GM12878 (cell line): ENCODE results near the gene NHSL1. TPM values are rescaled to one million over a fixed set of nuclear protein-coding genes. Genes with fewer than 3 reads are reported as not detected.

Experiments used
- ATAC-seq: fragments of 200-7000 bp; cut with Tn5 transposase; 3 replicates; pipeline ENCODE4 v1.9.1; 2020; ENCODE audit warnings: mild to moderate bottlenecking, moderate library complexity
- BruUV-seq: library from RNA; stranded (reverse); fragments of 400-500 nt; replicated peaks from 2 replicates; lab custom pipeline; 2021; lab: Mats Ljungman, UMichigan
- CTCF ChIA-PET: fragments of 300-600 bp; sonication (Branson Sonifier 250); formaldehyde crosslinking; extraction: SDS; loops from one replicate; lab custom pipeline; 2021; ENCODE audit warnings: inconsistent platforms; lab: Yijun Ruan, JAX
- POLR2A ChIA-PET: fragments of 350-600 bp; formaldehyde crosslinking; extraction: SDS; loops from one replicate; lab custom pipeline; 2021; ENCODE audit warnings: inconsistent platforms; lab: Charles Lee
- RAD21 ChIA-PET: fragments of 300-600 bp; sonication (Branson Sonifier 250); formaldehyde crosslinking; loops from one replicate; lab custom pipeline; 2023; ENCODE audit warnings: antibody characterized with exemption; ENCODE audit not compliant: unreplicated experiment; lab: Charles Lee
- SMC1A ChIA-PET: fragments of 300-600 bp; sonication (Branson Sonifier 250); formaldehyde crosslinking; loops from one replicate; lab custom pipeline; 2023; ENCODE audit not compliant: unreplicated experiment, uncharacterized antibody; lab: Charles Lee
- DNase-seq: peaks from one replicate; pipeline ENCODE4 v3.0.0-alpha.2; 2011; ENCODE audit warnings: low read depth, low spot score
- FAIRE-seq: peaks from 3 replicates; lab custom pipeline; 2011; peaks lifted over from hg19 to GRCh38; lab: Jason Lieb, UNC
- H2AFZ ChIP-seq: 2 replicates; pipeline ENCODE4 v1.6.0; 2011; ENCODE audit warnings: low read depth, low read length, control low read depth; ENCODE audit not compliant: control insufficient read depth
- H3K27ac ChIP-seq: 2 replicates; pipeline ENCODE4 v1.5.1; 2011; ENCODE audit warnings: control low read depth; ENCODE audit not compliant: control insufficient read depth, insufficient read depth
- H3K27me3 ChIP-seq, 2 experiments: replicated peaks in 1 of 2; 2 replicates each; pipeline versions ENCODE4 v1.6.0 to v1.6.1; 2011; ENCODE audit warnings: low read length in 1 of 2; ENCODE audit not compliant: control insufficient read depth in 2 of 2, insufficient read depth in 2 of 2
- H3K36me3 ChIP-seq, 2 experiments: 2 replicates each; pipeline ENCODE4 v1.5.1; 2011; ENCODE audit warnings: low read length in 1 of 2; ENCODE audit not compliant: control insufficient read depth in 2 of 2, insufficient read depth in 2 of 2
- H3K4me1 ChIP-seq: 2 replicates; pipeline ENCODE4 v1.6.1; 2011; ENCODE audit warnings: mild to moderate bottlenecking, low read length, moderate library complexity, mixed read lengths; ENCODE audit not compliant: control insufficient read depth, insufficient read depth
- H3K4me2 ChIP-seq: 2 replicates; pipeline ENCODE4 v1.6.0; 2011; ENCODE audit warnings: control low read depth; ENCODE audit not compliant: control insufficient read depth, insufficient read depth
- H3K4me3 ChIP-seq: fragments of 200-600 bp; sonication (generic); 2 replicates; pipeline ENCODE4 v1.5.1; 2016
- H3K79me2 ChIP-seq: 2 replicates; pipeline ENCODE4 v1.6.0; 2011; ENCODE audit warnings: low read length; ENCODE audit not compliant: control insufficient read depth, insufficient read depth
- H3K9ac ChIP-seq: 2 replicates; pipeline ENCODE4 v1.8.0; 2011; ENCODE audit warnings: low read length, control low read depth, mixed read lengths; ENCODE audit not compliant: control insufficient read depth, insufficient read depth
- H3K9me3 ChIP-seq: replicated peaks from 3 replicates; pipeline ENCODE4 v1.5.1; 2011; ENCODE audit warnings: mild to moderate bottlenecking, low read length; ENCODE audit not compliant: control insufficient read depth, insufficient read depth
- H4K20me1 ChIP-seq: 2 replicates; pipeline ENCODE4 v1.6.0; 2011; ENCODE audit not compliant: control insufficient read depth, insufficient read depth
- CBX3 ChIP-seq: fragments of 200-600 bp; sonication (generic); IDR thresholded peaks from 2 replicates; pipeline ENCODE4 v1.6.1; 2016; ENCODE audit warnings: low read depth, borderline replicate concordance
- CBX5 ChIP-seq: sonication (generic); IDR thresholded peaks from 2 replicates; pipeline ENCODE4 v1.6.1; 2016; ENCODE audit warnings: low read depth, moderate library complexity, mild to moderate bottlenecking, inconsistent platforms
- CREB1 ChIP-seq: IDR thresholded peaks from 2 replicates; pipeline ENCODE4 v1.6.1; 2012; ENCODE audit warnings: low read depth, mild to moderate bottlenecking, inconsistent platforms
- PRDM15 ChIP-seq: fragments of 450-650 bp; formaldehyde crosslinking; IDR thresholded peaks from 2 replicates; pipeline ENCODE4 v1.4.0; 2020; ENCODE audit warnings: mild to moderate bottlenecking, moderate library complexity
- RFX5 ChIP-seq: IDR thresholded peaks from 2 replicates; pipeline ENCODE4 v1.6.1; 2011; ENCODE audit warnings: low read depth, low read length, improper control_type of control experiment
- TCF3 ChIP-seq: IDR thresholded peaks from 2 replicates; pipeline ENCODE4 v1.6.1; 2012; ENCODE audit warnings: low read depth, mild to moderate bottlenecking, low read length, borderline replicate concordance; ENCODE audit not compliant: insufficient read depth
- WGBS: methylation state at CpG from one replicate; pipeline ENCODE4 v1.1.6; 2016; ENCODE audit warnings: low lambda C conversion rate; ENCODE audit not compliant: insufficient replicate concordance, insufficient coverage; ENCODE audit errors: missing lambda C conversion rate; 5-methylcytosine and 5-hydroxymethylcytosine counted together
- in situ Hi-C: fragments of 300-500 bp; cut with MboI; formaldehyde crosslinking; loops from 9 replicates; pipeline ENCODE4 v1.14.3; 2018; ENCODE audit warnings: mixed read lengths
- intact Hi-C: fragments of 100-400 bp; cut with micrococcal nuclease; formaldehyde crosslinking; loops from one replicate; pipeline ENCODE4 v1.14.2; 2022; ENCODE audit not compliant: unreplicated experiment
- polyA plus RNA-seq, 11 experiments: library from polyadenylated mRNA; depleted of rRNA in 4 of 11; unstranded in 6 of 11; stranded (reverse) in 5 of 11; fragments of >200 nt; fragmentation: Nextera tagmentation in 4 of 11; fragmentation: Illumina TruSeq in 1 of 11; extraction: Ambion mirVana in 4 of 11; extraction: Trizol in 1 of 11; gene quantifications; 1 replicate in 1 of 11; 2 replicates in 10 of 11; pipeline versions ENCODE4 v1.2.1 to v1.2.3, GENCODE V29; 2011 to 2016; ENCODE audit warnings: inconsistent platforms in 2 of 11, missing spikeins in 2 of 11, low read depth in 1 of 11
- total RNA-seq, 4 experiments: library from RNA; depleted of rRNA in 3 of 4; stranded (reverse); fragments of >200 nt in 3 of 4; fragmentation: Illumina TruSeq in 1 of 4; extraction: Trizol in 1 of 4; gene quantifications; 2 replicates each; pipeline versions ENCODE4 v1.2.1 to v1.2.3, GENCODE V29; 2013 to 2021

NHSL1 gene
- total and polyA plus RNA-seq, 10 of the 15 experiments (the other 5 are each of a cell fraction or from before 2014, with no cell fraction given), result 0.26 to 14.1 (median 0.90) TPM

GRCh38 chr6:138441965-138442364 lies 57.3 kb downstream of the NHSL1 start:
- H3K27me3 ChIP-seq, result no peaks in the 10 kb centered on the region
- TF ChIP-seq CREB1 (no peak), PRDM15 (CRISPR knock-in tag) (no peak), TCF3 (no peak), CBX5 (no peak), CBX3 (no peak), RFX5 (no peak)
- WGBS, result 66% methylated on average over 6 of the region's 6 CpGs
- in situ Hi-C loops (no loop called here), intact Hi-C loops (no loop called here)
- RAD21 ChIA-PET, result interaction anchor here (1.6 kb wide), 1 partner anchor 16 kb away, joined by 5 read pairs; no protein-coding TSS in a partner anchor
- H3K4me2 ChIP-seq, result no peak overlapping the region
- H4K20me1 ChIP-seq, result no peaks in the 10 kb centered on the region
- ATAC-seq (no peak), DNase-seq (no peak), FAIRE-seq (no peak)
- POLR2A ChIA-PET, result interaction anchor here (0.6 to 0.7 kb wide), 2 partner anchors 82 to 147 kb away, joined by 3 read pairs; no protein-coding TSS in a partner anchor
- CTCF ChIA-PET, result interaction anchor here (0.9 to 3.5 kb wide), 4 partner anchors 8 to 66 kb away, joined by 3 to 26 read pairs (median 14); no protein-coding TSS in a partner anchor
- no peaks in the 10 kb centered on the region for H3K79me2 ChIP-seq
- H2AFZ ChIP-seq, result no peak overlapping the region
- H3K36me3 ChIP-seq, result no peaks in the 10 kb centered on the region; a peak in 2 of 4 replicates
- H3K27ac ChIP-seq, result no peak overlapping the region
- H3K4me1 ChIP-seq, result no peaks in the 10 kb centered on the region
- SMC1A ChIA-PET, result interaction anchor here (0.7 to 2.6 kb wide), 14 partner anchors 8 to 330 kb away, joined by 3 to 11 read pairs (median 4); no protein-coding TSS in a partner anchor
- no peaks in the 10 kb centered on the region for H3K9me3 ChIP-seq
- H3K4me3 ChIP-seq, result no peak overlapping the region
- BruUV-seq, result no TSS peak
- no peak overlapping the region for H3K9ac ChIP-seq
